HEK293 (cell line): ENCODE measurements around the gene IGF2BP1.

Experiments
- BCL6B ChIP-seq: fragments of 450-650 bp; formaldehyde crosslinking; IDR thresholded peaks from 2 replicates; pipeline ENCODE4 v1.5.1; 2017; ENCODE audit warnings: missing biosample characterization, missing genetic modification characterization
- KLF17 ChIP-seq: fragments of 450-650 bp; formaldehyde crosslinking; IDR thresholded peaks from 2 replicates; pipeline ENCODE4 v1.5.1; 2016; ENCODE audit warnings: missing biosample characterization, missing genetic modification characterization
- KLF7 ChIP-seq: fragments of 450-650 bp; formaldehyde crosslinking; IDR thresholded peaks from 2 replicates; pipeline ENCODE4 v1.5.1; 2016; ENCODE audit warnings: missing biosample characterization, missing genetic modification characterization, borderline replicate concordance
- KLF8 ChIP-seq: fragments of 450-650 bp; formaldehyde crosslinking; IDR thresholded peaks from 2 replicates; pipeline ENCODE4 v1.5.1; 2016; ENCODE audit warnings: missing biosample characterization, missing genetic modification characterization
- MZF1 ChIP-seq: fragments of 450-650 bp; formaldehyde crosslinking; IDR thresholded peaks from 2 replicates; pipeline ENCODE4 v1.5.1; 2017; ENCODE audit warnings: missing biosample characterization, missing genetic modification characterization, borderline replicate concordance
- PRDM1 ChIP-seq: fragments of 450-650 bp; formaldehyde crosslinking; IDR thresholded peaks from 2 replicates; pipeline ENCODE4; 2016; ENCODE audit warnings: missing biosample characterization, missing genetic modification characterization
- PRDM10 ChIP-seq: fragments of 450-650 bp; formaldehyde crosslinking; IDR thresholded peaks from 2 replicates; pipeline ENCODE4 v1.5.1; 2016; ENCODE audit warnings: missing biosample characterization, missing genetic modification characterization
- PRDM2 ChIP-seq: fragments of 450-650 bp; formaldehyde crosslinking; IDR thresholded peaks from 2 replicates; pipeline ENCODE4 v1.5.1; 2016; ENCODE audit warnings: missing biosample characterization, missing genetic modification characterization, borderline replicate concordance
- PRDM6 ChIP-seq: fragments of 450-650 bp; formaldehyde crosslinking; IDR thresholded peaks from 2 replicates; pipeline ENCODE4 v1.5.1; 2017; ENCODE audit warnings: missing biosample characterization, missing genetic modification characterization
- SALL2 ChIP-seq: fragments of 450-650 bp; formaldehyde crosslinking; IDR thresholded peaks from 2 replicates; pipeline ENCODE4 v1.5.0; 2017; ENCODE audit warnings: missing biosample characterization, mild to moderate bottlenecking, missing genetic modification characterization, borderline replicate concordance
- ZBTB44 ChIP-seq: fragments of 450-650 bp; IDR thresholded peaks from 2 replicates; pipeline ENCODE4 v1.5.1; 2018; ENCODE audit warnings: missing biosample characterization, mild to moderate bottlenecking, missing genetic modification characterization
- ZFHX2 ChIP-seq: fragments of 450-650 bp; formaldehyde crosslinking; conservative IDR thresholded peaks from 2 replicates; pipeline ENCODE4 v1.5.1; 2016; ENCODE audit warnings: missing biosample characterization, missing genetic modification characterization
- ZFP41 ChIP-seq: fragments of 450-650 bp; formaldehyde crosslinking; IDR thresholded peaks from 2 replicates; pipeline ENCODE4 v1.5.1; 2016; ENCODE audit warnings: missing biosample characterization, missing genetic modification characterization, borderline replicate concordance
- ZIC2 ChIP-seq: fragments of 450-650 bp; formaldehyde crosslinking; IDR thresholded peaks from 2 replicates; pipeline ENCODE4 v1.5.1; 2016; ENCODE audit warnings: missing biosample characterization, missing genetic modification characterization
- ZNF155 ChIP-seq: fragments of 450-650 bp; formaldehyde crosslinking; IDR thresholded peaks from 2 replicates; pipeline ENCODE4 v1.5.1; 2016; ENCODE audit warnings: missing biosample characterization, missing genetic modification characterization
- ZNF221 ChIP-seq: fragments of 450-650 bp; formaldehyde crosslinking; IDR thresholded peaks from 2 replicates; pipeline ENCODE4 v1.5.1; 2017; ENCODE audit warnings: missing biosample characterization, missing genetic modification characterization, borderline replicate concordance
- ZNF324 ChIP-seq: fragments of 450-650 bp; formaldehyde crosslinking; IDR thresholded peaks from 2 replicates; pipeline ENCODE4 v1.5.1; 2016; ENCODE audit warnings: missing biosample characterization, missing genetic modification characterization
- ZNF426 ChIP-seq: fragments of 450-650 bp; formaldehyde crosslinking; IDR thresholded peaks from 2 replicates; pipeline ENCODE4 v1.5.1; 2017; ENCODE audit warnings: missing biosample characterization, missing genetic modification characterization, mild to moderate bottlenecking, inconsistent platforms, moderate library complexity
- ZNF433 ChIP-seq: fragments of 450-650 bp; formaldehyde crosslinking; IDR thresholded peaks from 2 replicates; pipeline ENCODE4 v1.5.1; 2016; ENCODE audit warnings: missing biosample characterization, missing genetic modification characterization, low read depth
- ZNF48 ChIP-seq: fragments of 450-650 bp; formaldehyde crosslinking; IDR thresholded peaks from 2 replicates; pipeline ENCODE4 v1.5.1; 2016; ENCODE audit warnings: missing biosample characterization, missing genetic modification characterization
- ZNF555 ChIP-seq: fragments of 450-650 bp; formaldehyde crosslinking; conservative IDR thresholded peaks from 2 replicates; pipeline ENCODE4 v1.5.1; 2017; ENCODE audit warnings: missing biosample characterization, mild to moderate bottlenecking, missing genetic modification characterization, inconsistent platforms
- ZNF624 ChIP-seq: fragments of 450-650 bp; formaldehyde crosslinking; IDR thresholded peaks from 2 replicates; pipeline ENCODE4 v1.5.1; 2017; ENCODE audit warnings: missing biosample characterization, missing genetic modification characterization
- ZNF792 ChIP-seq: fragments of 450-650 bp; formaldehyde crosslinking; IDR thresholded peaks from 2 replicates; pipeline ENCODE4 v1.5.1; 2016; ENCODE audit warnings: missing biosample characterization, missing genetic modification characterization
- ZXDB ChIP-seq: fragments of 450-650 bp; formaldehyde crosslinking; IDR thresholded peaks from 2 replicates; pipeline ENCODE4 v1.5.1; 2016; ENCODE audit warnings: missing biosample characterization, missing genetic modification characterization

Gene IGF2BP1

GRCh38 chr17:49016775-49017463 lies 19.7 kb downstream of the IGF2BP1 start (continued):
- peak; percentile 39; the same call in 1 of the 2 replicates for TF ChIP-seq PRDM6 (tag by site-specific recombination)
- TF ChIP-seq ZNF221, result no peak
- no peak for TF ChIP-seq BCL6B (tag by site-specific recombination)
- TF ChIP-seq PRDM1, result no peak
- no peak for TF ChIP-seq ZNF48 (tag by site-specific recombination)
- no peak for TF ChIP-seq ZXDB (tag by site-specific recombination)
- no peak for TF ChIP-seq MZF1
- TF ChIP-seq ZNF792 (tag by site-specific recombination), result no peak
- TF ChIP-seq PRDM2 (tag by site-specific recombination), result no peak
- TF ChIP-seq KLF7 (tag by site-specific recombination), result no peak
- 0 out of 2 replicates have a peak, but pooled peaks have one; percentile 26 for TF ChIP-seq ZIC2 (tag by site-specific recombination)
- TF ChIP-seq ZFP41 (tag by site-specific recombination), result no peak
- no peak for TF ChIP-seq ZNF433 (tag by site-specific recombination)
- TF ChIP-seq ZNF155 (tag by site-specific recombination), result no peak
- TF ChIP-seq ZNF624 (tag by site-specific recombination), result no peak
- TF ChIP-seq ZBTB44 (tag by site-specific recombination), result no peak
- TF ChIP-seq PRDM10 (tag by site-specific recombination), result peak; percentile 39
- no peak for TF ChIP-seq ZNF324
- TF ChIP-seq KLF8, result 0 out of 2 replicates have a peak, but pooled peaks have one; percentile 42
- TF ChIP-seq KLF17 (tag by site-specific recombination), result peak; percentile 34; the same call in 1 of the 2 replicates
- no peak for TF ChIP-seq SALL2 (tag by site-specific recombination)
- no peak for TF ChIP-seq ZNF426 (tag by site-specific recombination)
- TF ChIP-seq ZNF555, result no peak
- peak; percentile 86 for TF ChIP-seq ZFHX2 (tag by site-specific recombination)
